Activated CD4-positive, alpha-beta T cell treated with anti-CD3 and anti-CD28 coated beads, Interleukin-2, amount 50 U/mL, for 1 hour (primary cell): ENCODE measurements around the gene ZNF554.

Experiments used
- DNase-seq: peaks from one replicate; pipeline ENCODE4 v3.0.0-alpha.2; 2020

Gene ZNF554

DNA sequence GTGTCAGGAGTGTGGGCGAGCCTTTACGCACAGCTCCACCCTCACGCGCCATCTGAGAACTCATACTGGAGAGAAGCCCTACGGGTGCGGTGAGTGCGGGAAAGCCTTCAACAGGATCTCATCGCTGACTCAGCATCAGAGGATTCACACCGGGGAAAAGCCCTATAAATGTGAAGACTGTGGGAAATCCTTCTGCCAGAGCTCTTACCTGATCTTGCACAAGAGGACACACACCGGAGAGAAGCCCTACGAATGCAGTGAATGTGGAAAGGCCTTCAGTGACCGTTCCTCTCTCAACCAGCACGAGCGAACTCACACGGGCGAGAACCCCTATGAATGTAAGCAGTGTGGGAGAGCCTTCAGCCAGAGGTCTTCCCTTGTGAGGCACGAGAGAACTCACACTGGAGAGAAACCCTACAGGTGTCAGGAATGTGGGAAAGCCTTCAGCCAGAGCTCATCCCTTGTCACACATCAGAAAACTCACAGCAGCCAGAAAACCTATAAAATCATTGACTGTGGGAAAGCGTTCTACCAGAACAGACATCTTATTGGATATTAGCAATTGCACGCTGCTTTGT is 14.7 kb downstream of the ZNF554 start:
- DNase-seq: no peak

- DNase-seq: no peak
Measured at GRCh38 chr19:2837430-2837829, 17.8 kb downstream of the ZNF554 start.

GRCh38 chr19:2840794-2841791 is 21.4 kb downstream of the ZNF554 start, which contains the start of gene ZNF555:
Gene ZNF555, plus strand, starts transcription at chr19:2841475. Its CDS starts 98 bp downstream, at chr19:2841573.
- peak; percentile 99 for DNase-seq

DNA sequence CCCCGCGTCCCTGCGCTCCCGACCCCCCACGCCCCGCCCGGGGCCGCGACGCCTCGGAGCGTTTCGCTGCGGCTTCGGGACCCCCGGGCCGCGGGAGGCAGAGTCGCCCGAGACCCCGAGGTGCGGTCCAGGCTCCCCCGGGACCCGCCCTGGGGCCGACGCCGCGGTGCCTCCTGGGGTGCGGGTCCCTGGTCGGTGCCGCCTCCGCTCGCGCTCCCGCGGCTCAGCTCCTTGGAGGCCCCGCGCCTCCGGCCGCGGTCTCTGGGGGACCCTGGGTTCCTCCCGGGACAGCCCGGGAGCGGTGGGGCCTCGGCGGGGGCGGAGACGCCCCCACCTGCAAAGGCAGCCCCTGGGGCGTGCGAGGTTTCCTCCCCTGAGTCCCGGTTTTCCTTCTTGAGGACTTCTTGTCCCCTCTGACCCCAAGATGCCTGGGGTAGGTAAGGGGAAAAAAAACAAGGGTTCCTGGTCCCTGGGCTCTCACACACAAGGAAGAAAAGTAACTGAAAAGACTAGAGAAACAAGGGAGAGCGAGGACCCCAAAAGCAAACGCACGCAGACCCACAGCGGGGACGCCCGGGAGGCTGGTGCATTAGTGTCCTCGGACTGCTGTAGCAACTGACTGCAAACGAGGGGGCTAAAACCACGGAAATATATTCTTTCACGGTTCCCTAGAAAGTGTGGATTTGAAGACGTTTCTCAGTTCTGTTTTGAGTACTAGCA is 22.3 kb downstream of the ZNF554 start:
- no peak for DNase-seq

DNA sequence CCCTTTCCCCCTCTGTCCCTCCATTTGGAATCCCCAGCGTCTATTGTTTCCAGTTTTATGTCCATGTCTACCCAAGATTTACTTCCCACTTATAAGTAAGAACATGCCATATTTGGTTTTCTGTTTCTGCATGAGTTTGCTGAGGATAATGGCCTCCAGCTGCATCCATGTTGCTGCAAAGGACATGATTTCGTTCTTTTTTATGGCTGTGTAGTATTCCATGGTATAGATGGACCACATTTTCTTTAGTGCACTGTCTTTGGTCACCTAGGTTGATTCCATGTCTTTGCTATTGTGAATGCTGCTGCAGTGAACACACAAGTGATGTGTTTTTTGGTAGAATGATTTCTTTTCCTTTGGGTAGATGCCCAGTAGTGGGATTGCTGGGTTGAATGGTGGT is 25.4 kb downstream of the ZNF554 start:
- DNase-seq: no peak

DNA sequence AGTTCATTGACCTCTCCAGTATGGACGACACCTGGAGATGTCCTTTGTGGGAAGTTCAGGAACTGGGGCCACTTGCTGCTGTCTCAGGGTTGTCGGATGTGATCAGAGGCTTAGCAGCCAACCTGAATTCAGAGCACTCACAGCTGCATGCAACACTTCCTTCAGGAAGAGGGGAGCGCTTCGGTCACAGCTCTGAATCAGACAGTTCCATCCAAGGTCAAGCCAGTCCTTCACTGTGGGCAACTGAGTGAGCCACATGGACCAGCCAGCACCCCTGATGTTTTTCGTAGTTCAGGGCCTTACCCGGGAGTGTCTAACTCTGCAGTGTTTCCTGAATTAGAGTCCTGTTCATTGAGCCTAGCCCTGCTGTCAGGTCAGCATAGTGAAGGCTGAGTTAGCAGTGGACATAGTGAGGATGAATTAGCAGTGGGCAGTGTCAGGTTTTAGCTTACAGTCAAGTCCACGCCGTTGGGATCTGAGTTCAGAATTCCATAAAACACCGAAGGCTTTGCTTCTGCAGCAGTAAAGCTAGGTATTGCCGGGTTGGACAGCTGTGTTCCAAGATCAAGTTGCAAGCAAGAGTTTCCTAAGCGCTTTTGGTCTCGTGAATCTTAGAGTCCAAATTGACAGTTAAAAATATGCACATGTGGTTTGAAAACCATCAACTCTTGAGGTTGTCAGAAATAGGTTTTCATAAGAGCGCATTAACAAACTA is 26.7 kb downstream of the ZNF554 start:
- no peak for DNase-seq

GRCh38 chr19:2847507-2847906 is 27.8 kb downstream of the ZNF554 start:
- no peak for DNase-seq

GRCh38 chr19:2848616-2849015 is 28.9 kb downstream of the ZNF554 start:
- no peak for DNase-seq

GRCh38 chr19:2850256-2850925 is 30.7 kb downstream of the ZNF554 start:
- DNase-seq: no peak

- DNase-seq: no peak
Measured at GRCh38 chr19:2852598-2852997, 32.9 kb downstream of the ZNF554 start.

- no peak for DNase-seq
Measured at GRCh38 chr19:2853015-2853606, 33.4 kb downstream of the ZNF554 start.

DNA sequence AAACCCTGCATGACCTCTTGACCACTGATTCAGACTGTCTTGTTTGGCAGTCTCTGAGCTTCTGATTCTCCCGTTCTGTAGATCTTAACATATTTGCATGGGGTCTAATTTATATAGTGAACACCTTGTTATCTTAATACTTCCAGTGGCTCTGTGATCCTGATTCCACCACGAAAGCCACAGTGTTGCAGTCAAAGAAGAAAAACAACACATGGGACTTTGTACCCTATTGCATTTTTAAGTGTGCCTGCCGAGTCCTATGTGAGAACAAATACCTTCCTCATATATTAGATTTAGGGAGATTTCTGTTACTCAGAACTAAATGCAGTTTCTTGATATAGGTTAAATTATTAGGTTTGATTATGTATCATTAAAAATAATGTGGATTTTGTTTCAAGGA is 35.2 kb downstream of the ZNF554 start:
- no peak for DNase-seq

GRCh38 chr19:2856457-2857050 is 36.9 kb downstream of the ZNF554 start:
- no peak for DNase-seq

GRCh38 chr19:2858864-2859263 is 39.2 kb downstream of the ZNF554 start:
- no peak for DNase-seq

DNA sequence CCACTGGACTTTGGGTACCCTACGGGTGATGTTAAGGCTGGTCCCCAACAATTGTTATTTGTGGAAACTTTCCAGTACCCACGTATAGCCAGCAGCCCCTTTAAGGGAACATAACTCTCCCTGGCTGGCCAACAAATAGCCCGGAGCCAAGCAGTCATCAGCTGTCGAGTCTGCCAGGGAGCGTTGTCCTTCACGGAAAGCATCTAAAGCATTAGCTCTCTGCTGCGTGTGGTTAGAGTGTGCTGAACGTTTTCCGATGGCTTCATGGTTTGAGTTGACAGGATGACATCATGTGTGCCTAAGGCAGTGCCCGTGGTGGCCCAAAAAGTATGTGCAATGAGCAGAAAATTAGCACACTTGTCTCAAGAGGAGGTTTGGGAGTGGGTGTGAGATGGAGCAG is 44.1 kb downstream of the ZNF554 start:
- no peak for DNase-seq

- DNase-seq: no peak
Measured at GRCh38 chr19:2865334-2866100, 45.8 kb downstream of the ZNF554 start.

DNA sequence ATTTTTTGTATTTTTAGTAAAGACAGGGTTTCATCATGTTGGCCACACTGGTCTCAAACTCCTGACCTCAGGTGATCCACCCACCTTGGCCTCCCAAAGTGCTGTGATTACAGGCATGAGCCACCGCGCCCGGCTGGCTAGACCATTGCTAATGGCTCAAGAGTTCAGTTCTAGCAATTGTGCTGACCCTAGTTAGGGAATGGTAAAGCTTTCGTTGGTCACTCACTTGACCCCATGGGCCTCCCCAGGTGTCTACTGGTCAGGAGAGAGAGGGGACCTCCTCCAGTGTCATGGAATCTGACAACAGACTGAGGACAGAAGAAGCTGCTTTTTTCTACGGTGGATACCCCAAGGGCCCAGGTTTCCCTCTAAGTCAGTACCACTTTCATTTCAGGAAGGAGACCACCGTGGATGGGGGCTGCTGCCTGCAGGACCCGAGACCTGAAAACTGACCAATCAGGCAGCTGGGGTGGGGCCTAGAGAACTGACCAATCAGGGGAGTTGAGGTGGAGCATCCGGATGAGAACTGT is 46.9 kb downstream of the ZNF554 start:
- no peak for DNase-seq

- DNase-seq: no peak
Measured at GRCh38 chr19:2867025-2867991, 47.6 kb downstream of the ZNF554 start, which contains the start of gene ZNF556. Gene ZNF556, plus strand, starts transcription at chr19:2867335. Its CDS starts 87 bp downstream, at chr19:2867422.

DNA sequence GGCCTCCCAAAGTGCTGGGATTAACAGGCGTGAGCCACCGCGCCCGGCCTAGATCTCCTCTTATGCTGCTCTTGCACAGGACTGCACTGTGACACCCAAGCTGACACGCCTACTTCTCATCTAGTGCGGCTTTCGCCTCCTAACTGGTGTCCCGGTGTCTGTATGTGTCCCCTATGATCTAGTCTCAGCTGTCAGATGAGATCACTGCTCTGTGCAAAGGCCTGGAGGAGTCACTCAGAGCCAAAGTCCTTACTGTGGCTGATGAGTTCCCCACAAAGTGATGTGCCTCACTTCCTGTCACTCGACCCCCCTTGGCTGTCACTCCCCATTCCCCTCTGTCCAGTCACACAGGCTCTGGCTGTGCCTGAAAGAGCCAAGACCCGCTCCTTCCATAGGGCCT is 50.0 kb downstream of the ZNF554 start:
- DNase-seq: no peak
